HUES48 (cell line): ENCODE data around the gene DPF3.

Experiments used
- H3K27ac ChIP-seq: one replicate; pipeline ENCODE4 v1.7.0; 2013; ENCODE audit warnings: low read depth, low read length, inconsistent platforms
- H3K27me3 ChIP-seq: 2 replicates; pipeline ENCODE4 v1.6.1; 2013; ENCODE audit warnings: mild to moderate bottlenecking, low read length; ENCODE audit not compliant: control insufficient read depth, insufficient read depth
- H3K36me3 ChIP-seq: 2 replicates; pipeline ENCODE4 v1.6.1; 2013; ENCODE audit warnings: low read length; ENCODE audit not compliant: control insufficient read depth, insufficient read depth
- H3K4me1 ChIP-seq: 2 replicates; pipeline ENCODE4 v1.6.1; 2013; ENCODE audit warnings: mild to moderate bottlenecking, low read length; ENCODE audit not compliant: control insufficient read depth, insufficient read depth
- H3K4me3 ChIP-seq: 2 replicates; pipeline ENCODE4 v1.5.1; 2013; ENCODE audit warnings: mild to moderate bottlenecking, low read depth, low read length
- H3K9ac ChIP-seq: 2 replicates; pipeline ENCODE4 v1.6.1; 2013; ENCODE audit warnings: mild to moderate bottlenecking, low read depth, low read length, moderate library complexity
- H3K9me3 ChIP-seq: 2 replicates; pipeline ENCODE4 v1.6.1; 2013; ENCODE audit warnings: low read length; ENCODE audit not compliant: control insufficient read depth, insufficient read depth

Gene DPF3

DNA sequence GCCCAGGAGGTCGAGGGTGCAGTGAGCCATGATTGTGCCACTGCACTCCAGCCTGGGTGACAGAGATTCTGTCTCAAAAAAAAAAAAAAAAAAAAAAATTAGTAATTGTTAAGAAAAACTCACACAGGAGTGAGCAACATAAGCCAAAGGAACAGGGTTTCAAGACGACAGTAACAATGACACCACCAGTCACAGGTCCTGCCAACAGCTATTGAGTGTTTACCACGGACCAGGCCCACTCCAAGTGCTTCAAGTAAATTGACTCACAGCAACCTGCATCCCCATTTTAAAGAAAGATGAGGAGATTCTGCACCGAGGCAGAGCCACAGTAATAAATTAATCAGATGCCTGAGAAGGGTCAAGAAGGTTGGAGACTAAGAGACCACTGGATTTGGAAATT, 194.5 kb downstream of the DPF3 start:
- no peaks in the 10 kb centered on the region for H3K36me3 ChIP-seq
- no peak overlapping the region for H3K4me3 ChIP-seq
- no peak overlapping the region for H3K27ac ChIP-seq
- no peak overlapping the region for H3K9ac ChIP-seq
- H3K9me3 ChIP-seq = no peaks in the 10 kb centered on the region
- peaks cover 18% of the 10 kb centered on the region for H3K4me1 ChIP-seq
- no peaks in the 10 kb centered on the region for H3K27me3 ChIP-seq

DNA sequence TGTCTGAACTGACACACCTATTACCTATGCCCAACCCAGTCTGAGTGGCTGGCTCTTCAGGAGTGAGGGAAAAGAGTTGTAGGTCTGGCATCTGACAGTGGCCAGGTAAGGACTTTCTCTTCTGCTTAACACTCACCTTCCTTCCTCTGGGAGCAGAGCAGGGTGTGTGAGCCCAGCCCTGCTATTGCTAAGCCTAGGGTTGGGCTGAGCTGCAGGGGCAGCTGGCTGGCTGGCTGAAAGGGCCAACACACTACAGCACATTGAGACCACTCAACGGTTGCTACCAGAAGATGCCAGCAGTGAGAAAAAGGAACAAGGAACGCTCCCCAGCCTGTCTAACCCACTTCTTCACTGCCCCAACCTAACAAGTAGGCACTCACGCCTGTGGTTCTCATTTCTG, 201.2 kb downstream of the DPF3 start:
- Histone ChIP-seq H3K9me3 (no peaks in the 10 kb centered on the region), H3K27me3 (no peaks in the 10 kb centered on the region), H3K36me3 (no peaks in the 10 kb centered on the region), H3K27ac (no peak overlapping the region), H3K4me1 (peaks cover 4% of the 10 kb centered on the region; the same call in 1 of the 2 replicates), H3K4me3 (no peak overlapping the region), H3K9ac (no peak overlapping the region)

DNA sequence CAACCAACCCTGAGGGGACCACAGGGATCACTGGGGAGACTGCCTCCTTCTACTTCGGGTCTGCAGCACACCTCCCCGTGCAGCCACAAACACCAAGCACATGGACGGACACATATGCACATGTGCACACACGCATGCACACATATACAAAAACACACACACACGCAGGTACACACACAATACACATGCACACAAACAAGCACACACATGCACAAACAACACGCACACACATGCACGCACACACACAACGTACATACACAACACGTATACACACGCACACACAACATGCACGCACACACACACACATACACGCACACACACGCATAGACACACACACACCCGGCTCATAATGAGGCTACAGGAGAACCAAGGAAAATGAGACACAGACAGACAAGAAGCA, 203.6 kb downstream of the DPF3 start:
- peaks cover 4% of the 10 kb centered on the region; the same call in 1 of the 2 replicates for H3K4me1 ChIP-seq
- no peak overlapping the region for H3K27ac ChIP-seq
- no peaks in the 10 kb centered on the region for H3K27me3 ChIP-seq
- no peak overlapping the region for H3K4me3 ChIP-seq
- no peaks in the 10 kb centered on the region for H3K9me3 ChIP-seq
- H3K36me3 ChIP-seq = no peaks in the 10 kb centered on the region
- H3K9ac ChIP-seq = no peak overlapping the region

DNA sequence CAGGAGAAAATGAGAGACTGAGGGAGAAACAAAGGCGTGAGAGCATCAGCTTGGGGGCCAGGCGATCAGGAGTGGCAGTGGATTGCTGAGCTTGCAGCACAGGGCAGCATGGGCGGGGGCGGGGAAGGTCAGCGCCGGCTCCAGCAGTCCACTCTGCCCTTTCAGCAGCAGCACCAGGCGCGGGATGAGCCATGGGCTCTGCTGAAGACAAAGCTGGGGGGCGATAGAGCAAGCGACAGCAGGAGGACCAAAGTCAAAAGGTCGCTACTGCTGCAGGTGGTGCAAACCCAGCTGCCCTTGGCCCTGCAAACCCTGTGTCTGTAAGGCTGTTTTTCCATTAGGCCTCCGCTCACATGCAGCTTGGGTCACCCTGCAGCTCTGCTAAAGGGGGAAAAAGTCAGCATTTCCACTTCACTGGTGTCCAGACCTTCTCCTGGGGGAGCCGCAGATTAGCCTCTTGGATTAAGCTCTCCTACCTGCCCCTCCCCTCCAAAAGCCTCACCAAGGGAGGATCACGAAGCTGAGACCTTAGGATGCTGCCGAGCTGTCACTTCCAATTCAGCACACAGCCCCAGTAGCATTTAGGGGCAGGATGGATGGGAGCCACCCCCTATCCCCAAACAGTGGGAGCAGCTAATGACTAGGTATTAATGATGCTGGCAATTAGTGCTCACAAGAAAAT, 204.8 kb downstream of the DPF3 start:
- Histone ChIP-seq H3K27me3 (no peaks in the 10 kb centered on the region), H3K27ac (no peak overlapping the region), H3K4me1 (peaks cover 4% of the 10 kb centered on the region; the same call in 1 of the 2 replicates), H3K36me3 (no peaks in the 10 kb centered on the region), H3K4me3 (no peak overlapping the region), H3K9ac (no peak overlapping the region), H3K9me3 (no peaks in the 10 kb centered on the region)

DNA sequence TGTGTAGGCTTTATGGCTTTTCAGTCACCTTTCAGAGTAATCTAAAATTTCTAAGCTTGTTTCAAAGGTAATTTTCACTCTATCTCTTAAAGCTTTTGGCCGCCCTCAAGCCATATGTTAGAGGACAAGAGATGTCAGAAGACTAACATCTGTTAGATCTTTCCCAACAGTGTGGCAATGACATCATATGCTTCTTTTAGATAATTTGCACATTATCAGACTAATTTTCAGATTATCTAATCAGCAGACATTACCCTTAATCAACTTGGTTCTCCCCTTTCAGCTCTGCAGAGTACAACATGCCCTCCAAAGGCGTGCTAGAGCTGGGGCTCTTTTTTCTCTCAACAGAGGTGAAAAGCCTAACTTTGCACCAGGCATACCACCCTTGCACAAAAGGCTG, 207.1 kb downstream of the DPF3 start:
- no peaks in the 10 kb centered on the region for H3K36me3 ChIP-seq
- H3K27ac ChIP-seq = no peak overlapping the region
- no peaks in the 10 kb centered on the region for H3K27me3 ChIP-seq
- H3K4me1 ChIP-seq = no peaks in the 10 kb centered on the region
- no peaks in the 10 kb centered on the region for H3K9me3 ChIP-seq
- no peak overlapping the region for H3K4me3 ChIP-seq
- no peak overlapping the region for H3K9ac ChIP-seq

DNA sequence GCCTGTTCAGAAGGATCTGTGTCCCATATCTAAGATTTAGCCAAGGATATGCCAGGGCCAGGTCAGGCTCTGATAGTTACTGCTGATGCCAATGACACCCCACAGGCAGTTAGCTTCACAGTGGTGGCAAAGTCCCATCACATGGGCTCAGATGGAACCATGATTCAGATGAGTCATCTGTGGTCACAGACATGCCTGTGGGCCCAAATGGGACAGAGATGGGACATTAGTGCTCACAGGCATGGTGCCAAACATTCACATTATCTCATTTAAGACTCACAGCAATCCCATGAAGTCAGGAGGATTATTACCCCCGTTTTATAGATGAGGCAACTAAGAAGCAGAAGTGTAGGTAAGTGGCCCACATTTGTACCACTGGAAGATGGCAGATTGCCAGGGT, 207.8 kb downstream of the DPF3 start:
- H3K4me1 ChIP-seq = no peaks in the 10 kb centered on the region
- H3K27me3 ChIP-seq = no peaks in the 10 kb centered on the region
- no peak overlapping the region for H3K27ac ChIP-seq
- H3K9ac ChIP-seq = no peak overlapping the region
- H3K4me3 ChIP-seq = no peak overlapping the region
- no peaks in the 10 kb centered on the region for H3K9me3 ChIP-seq
- no peaks in the 10 kb centered on the region for H3K36me3 ChIP-seq

DNA sequence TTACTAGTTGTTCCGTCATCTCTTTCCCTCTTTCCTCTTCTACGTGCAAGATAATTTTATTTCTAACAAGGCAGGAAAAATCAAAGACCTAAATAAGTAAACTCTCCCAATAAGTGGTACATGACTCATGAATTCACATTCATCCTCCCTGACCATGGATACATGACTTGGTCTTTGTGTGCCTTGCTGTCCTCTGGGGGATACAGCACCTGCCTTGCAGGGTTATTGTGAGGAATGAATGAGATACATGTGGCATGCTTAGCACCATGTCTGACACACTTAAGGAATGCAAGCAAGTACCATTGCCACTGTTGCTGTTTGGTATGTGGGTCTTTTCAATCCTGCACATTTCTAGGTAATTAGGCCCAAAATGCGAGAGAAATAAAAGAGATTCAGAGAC, 208.4 kb downstream of the DPF3 start:
- Histone ChIP-seq H3K36me3 (no peaks in the 10 kb centered on the region), H3K27me3 (no peaks in the 10 kb centered on the region), H3K9me3 (no peaks in the 10 kb centered on the region), H3K4me1 (no peaks in the 10 kb centered on the region), H3K9ac (no peak overlapping the region), H3K4me3 (no peak overlapping the region), H3K27ac (no peak overlapping the region)

DNA sequence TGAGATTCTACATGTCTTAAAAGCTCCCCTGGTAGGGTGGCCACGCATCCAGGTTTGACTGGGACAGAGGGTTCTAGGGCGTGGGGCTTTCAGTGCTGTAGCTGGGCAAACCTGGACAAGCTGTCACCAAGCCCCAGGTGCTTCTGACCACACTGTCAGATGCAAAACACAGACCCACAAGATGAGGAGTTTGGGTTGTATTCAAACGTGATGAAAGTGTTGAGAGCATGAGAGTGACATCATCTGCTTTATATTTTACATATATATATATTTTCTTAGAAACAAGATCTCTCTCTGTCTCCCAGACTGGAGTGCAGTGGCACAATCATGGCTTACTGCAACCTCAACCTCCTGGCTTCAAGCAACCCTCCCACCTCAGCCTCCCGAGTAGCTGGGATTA, 210.1 kb downstream of the DPF3 start:
- H3K9ac ChIP-seq = no peak overlapping the region
- H3K4me3 ChIP-seq = no peak overlapping the region
- H3K36me3 ChIP-seq = no peaks in the 10 kb centered on the region
- no peak overlapping the region for H3K27ac ChIP-seq
- H3K27me3 ChIP-seq = no peaks in the 10 kb centered on the region
- no peaks in the 10 kb centered on the region for H3K9me3 ChIP-seq
- no peaks in the 10 kb centered on the region for H3K4me1 ChIP-seq

DNA sequence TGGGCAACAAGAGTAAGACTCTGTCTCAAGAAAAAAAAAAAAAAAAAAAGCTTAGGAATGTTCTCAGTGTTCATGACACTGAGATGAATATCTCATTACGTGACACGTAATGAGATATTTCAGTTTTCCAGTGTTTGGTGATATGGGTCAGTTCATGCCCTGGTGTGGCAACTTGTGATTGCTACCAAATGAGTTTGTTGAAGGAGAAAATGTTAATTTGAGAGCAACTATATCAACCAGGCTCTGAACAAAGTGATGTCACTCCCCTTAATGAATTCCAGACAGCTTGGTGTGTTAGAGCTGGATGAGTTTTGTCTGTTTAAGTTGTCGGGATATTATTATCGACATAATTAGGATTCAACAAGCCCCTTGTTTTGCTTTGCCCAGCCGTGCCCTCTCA, 211.7 kb downstream of the DPF3 start:
- no peak overlapping the region for H3K4me3 ChIP-seq
- no peak overlapping the region for H3K27ac ChIP-seq
- no peaks in the 10 kb centered on the region for H3K36me3 ChIP-seq
- H3K9ac ChIP-seq = no peak overlapping the region
- no peaks in the 10 kb centered on the region for H3K4me1 ChIP-seq
- no peaks in the 10 kb centered on the region for H3K9me3 ChIP-seq
- no peaks in the 10 kb centered on the region for H3K27me3 ChIP-seq

DNA sequence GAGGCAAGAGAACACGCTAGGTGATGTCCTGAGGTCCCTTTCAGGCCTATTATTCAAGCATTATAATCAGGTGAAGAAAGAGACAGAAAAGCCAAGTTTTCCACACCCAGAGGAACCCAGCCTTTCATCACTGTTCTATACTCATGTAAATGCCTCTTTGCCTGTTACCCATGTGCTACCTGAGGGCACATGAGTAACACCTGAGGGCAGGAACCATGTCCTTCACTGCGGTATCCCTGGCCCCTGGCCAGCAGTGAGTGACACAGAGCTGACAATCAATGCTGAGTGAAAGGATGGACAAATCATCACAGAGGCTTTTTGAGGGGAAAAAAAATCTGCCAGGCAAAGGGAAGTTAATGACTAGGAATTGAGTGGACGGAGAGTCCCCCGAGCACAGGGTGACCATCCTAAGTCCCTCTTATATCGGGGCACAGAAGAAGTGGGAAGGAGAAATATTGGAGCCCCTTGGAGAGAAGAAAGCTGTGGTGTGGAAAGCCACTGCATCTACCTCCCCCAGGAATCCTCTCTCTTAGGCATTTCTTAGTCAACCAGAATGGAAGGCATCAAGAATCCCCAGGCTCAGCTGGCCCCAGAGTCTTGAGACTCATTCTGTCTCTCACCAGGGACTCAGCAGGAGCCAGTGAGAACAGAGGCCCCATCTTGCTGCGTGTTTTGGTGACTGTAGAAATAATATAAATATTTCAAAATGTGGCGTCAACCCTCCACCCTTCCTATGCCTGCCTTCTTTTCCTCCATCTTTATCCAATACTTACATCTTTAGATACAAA, 212.9 kb downstream of the DPF3 start:
- no peaks in the 10 kb centered on the region for H3K36me3 ChIP-seq
- no peaks in the 10 kb centered on the region for H3K4me1 ChIP-seq
- no peaks in the 10 kb centered on the region for H3K9me3 ChIP-seq
- H3K27ac ChIP-seq = no peak overlapping the region
- H3K27me3 ChIP-seq = no peaks in the 10 kb centered on the region
- no peak overlapping the region for H3K9ac ChIP-seq
- no peak overlapping the region for H3K4me3 ChIP-seq

DNA sequence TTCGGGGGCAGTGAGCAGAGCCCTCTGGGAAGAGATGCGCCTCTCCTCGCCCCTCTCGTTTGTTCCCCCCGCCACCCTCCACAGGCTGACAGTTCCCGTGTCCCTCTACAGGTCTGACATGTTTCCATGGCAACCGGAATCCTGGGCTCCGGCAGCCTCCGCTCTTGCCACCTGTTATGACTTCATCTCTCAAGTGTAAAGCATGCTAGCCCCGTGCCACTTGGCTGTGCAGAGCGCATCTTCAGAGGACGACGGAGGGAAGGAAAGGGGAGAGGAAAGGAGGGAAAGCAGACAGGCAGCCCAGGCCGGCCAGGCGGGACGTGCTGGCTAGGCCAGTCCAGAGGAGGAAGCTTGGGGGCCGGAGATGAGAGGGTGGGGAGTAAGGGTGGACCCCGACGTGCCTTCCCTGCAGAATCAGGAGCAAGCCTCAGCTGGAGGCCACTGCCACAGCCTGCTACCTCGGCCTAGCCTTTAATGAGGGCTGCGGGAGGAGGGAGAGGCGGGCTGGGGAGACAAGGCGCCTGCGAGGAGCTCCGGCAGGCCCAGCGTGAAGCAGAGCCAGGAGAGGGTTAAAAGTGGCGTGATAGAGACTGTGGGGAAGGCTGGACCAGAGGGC, 214.3 kb downstream of the DPF3 start:
- no peaks in the 10 kb centered on the region for H3K36me3 ChIP-seq
- H3K27me3 ChIP-seq = no peaks in the 10 kb centered on the region
- H3K4me1 ChIP-seq = no peaks in the 10 kb centered on the region
- H3K4me3 ChIP-seq = no peak overlapping the region
- H3K9me3 ChIP-seq = no peaks in the 10 kb centered on the region
- H3K27ac ChIP-seq = no peak overlapping the region
- H3K9ac ChIP-seq = no peak overlapping the region
